ENCODE results near the gene RHOBTB3.

DNA sequence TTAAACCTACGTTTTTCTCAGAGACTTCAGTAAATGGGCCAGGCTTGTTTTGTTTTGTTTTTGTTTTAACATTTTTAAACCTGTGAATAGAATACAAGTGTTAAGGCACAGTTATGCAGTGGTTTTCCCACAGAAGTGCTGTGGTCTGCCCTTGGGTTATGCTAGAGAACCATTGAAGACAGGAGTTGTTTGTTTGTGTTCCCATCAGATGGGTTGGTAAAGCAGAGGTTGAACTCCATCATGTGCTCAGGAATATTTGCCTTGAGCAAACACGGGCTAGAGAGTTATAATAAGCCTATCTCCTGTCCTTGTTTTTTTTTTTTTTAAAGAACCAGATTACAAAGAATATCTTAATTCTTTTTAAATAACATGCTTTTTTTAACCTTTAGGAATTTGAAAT, 28.5 kb downstream of the RHOBTB3 start:
- TF ChIP-seq, protein P1, sequence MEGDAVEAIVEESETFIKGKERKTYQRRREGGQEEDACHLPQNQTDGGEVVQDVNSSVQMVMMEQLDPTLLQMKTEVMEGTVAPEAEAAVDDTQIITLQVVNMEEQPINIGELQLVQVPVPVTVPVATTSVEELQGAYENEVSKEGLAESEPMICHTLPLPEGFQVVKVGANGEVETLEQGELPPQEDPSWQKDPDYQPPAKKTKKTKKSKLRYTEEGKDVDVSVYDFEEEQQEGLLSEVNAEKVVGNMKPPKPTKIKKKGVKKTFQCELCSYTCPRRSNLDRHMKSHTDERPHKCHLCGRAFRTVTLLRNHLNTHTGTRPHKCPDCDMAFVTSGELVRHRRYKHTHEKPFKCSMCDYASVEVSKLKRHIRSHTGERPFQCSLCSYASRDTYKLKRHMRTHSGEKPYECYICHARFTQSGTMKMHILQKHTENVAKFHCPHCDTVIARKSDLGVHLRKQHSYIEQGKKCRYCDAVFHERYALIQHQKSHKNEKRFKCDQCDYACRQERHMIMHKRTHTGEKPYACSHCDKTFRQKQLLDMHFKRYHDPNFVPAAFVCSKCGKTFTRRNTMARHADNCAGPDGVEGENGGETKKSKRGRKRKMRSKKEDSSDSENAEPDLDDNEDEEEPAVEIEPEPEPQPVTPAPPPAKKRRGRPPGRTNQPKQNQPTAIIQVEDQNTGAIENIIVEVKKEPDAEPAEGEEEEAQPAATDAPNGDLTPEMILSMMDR (IDR thresholded peaks at IDR 0.05 in 2 of 3, conservative IDR thresholded peaks at IDR 0.05 in 1 of 3; ENCODE audit: borderline replicate concordance in 1 of 3, insufficient read depth in 1 of 3, low read depth in 2 of 3, low read length in 2 of 3): no peak
- TF ChIP-seq, protein P2, sequence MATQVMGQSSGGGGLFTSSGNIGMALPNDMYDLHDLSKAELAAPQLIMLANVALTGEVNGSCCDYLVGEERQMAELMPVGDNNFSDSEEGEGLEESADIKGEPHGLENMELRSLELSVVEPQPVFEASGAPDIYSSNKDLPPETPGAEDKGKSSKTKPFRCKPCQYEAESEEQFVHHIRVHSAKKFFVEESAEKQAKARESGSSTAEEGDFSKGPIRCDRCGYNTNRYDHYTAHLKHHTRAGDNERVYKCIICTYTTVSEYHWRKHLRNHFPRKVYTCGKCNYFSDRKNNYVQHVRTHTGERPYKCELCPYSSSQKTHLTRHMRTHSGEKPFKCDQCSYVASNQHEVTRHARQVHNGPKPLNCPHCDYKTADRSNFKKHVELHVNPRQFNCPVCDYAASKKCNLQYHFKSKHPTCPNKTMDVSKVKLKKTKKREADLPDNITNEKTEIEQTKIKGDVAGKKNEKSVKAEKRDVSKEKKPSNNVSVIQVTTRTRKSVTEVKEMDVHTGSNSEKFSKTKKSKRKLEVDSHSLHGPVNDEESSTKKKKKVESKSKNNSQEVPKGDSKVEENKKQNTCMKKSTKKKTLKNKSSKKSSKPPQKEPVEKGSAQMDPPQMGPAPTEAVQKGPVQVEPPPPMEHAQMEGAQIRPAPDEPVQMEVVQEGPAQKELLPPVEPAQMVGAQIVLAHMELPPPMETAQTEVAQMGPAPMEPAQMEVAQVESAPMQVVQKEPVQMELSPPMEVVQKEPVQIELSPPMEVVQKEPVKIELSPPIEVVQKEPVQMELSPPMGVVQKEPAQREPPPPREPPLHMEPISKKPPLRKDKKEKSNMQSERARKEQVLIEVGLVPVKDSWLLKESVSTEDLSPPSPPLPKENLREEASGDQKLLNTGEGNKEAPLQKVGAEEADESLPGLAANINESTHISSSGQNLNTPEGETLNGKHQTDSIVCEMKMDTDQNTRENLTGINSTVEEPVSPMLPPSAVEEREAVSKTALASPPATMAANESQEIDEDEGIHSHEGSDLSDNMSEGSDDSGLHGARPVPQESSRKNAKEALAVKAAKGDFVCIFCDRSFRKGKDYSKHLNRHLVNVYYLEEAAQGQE (IDR thresholded peaks at IDR 0.05; ENCODE audit: low read depth): no peak
- no peak for TF ChIP-seq POLR2A (IDR thresholded peaks at IDR 0.05; ENCODE audit: borderline replicate concordance, extremely low read depth, insufficient read depth, insufficient read length)
- no peak for TF ChIP-seq EGR1 (IDR thresholded peaks at IDR 0.05; ENCODE audit: low read depth)
- no peak for TF ChIP-seq EZH2 (IDR thresholded peaks at IDR 0.05)
- TF ChIP-seq SP1 (IDR thresholded peaks at IDR 0.05; ENCODE audit: low read depth): no peak
